Activated T-cell treated with anti-CD3 and anti-CD28 coated beads for 1 hour (primary cell): Measurements from ENCODE around the gene KLK5.
A peak's percentile ranks its signal among the peaks of the same experiment; 100 is the strongest.
"Not testable (repeated sequence)": the region's sequence is repeated elsewhere in the genome, so short reads cannot be mapped to it uniquely, and the experiment has no call there.

Source experiments
- DNase-seq: peaks from one replicate; pipeline ENCODE4 v3.0.0-alpha.2; 2020; ENCODE audit warnings: low read depth

KLK5 gene

GRCh38 chr19:50921426-50922316 lies 31.2 kb downstream of the KLK5 start:
- no peak for DNase-seq

- DNase-seq, result no peak
Observed at GRCh38 chr19:50916069-50916468, 36.8 kb downstream of the KLK5 start.

GRCh38 chr19:50912727-50913716 lies 39.8 kb downstream of the KLK5 start:
- DNase-seq, result no peak

GRCh38 chr19:50912102-50912599 lies 40.7 kb downstream of the KLK5 start:
- no peak for DNase-seq

GRCh38 chr19:50911206-50912101 lies 41.4 kb downstream of the KLK5 start, which contains the start of gene KLK4:
TSS of gene KLK4 (minus strand) at chr19:50911395. CDS start at chr19:50910738, 657 bp downstream.
- no peak for DNase-seq

GRCh38 chr19:50910722-50911121 lies 42.1 kb downstream of the KLK5 start:
- DNase-seq, result no peak

- no peak for DNase-seq
Observed at GRCh38 chr19:50909240-50910070, 43.4 kb downstream of the KLK5 start.

- DNase-seq, result no peak
Observed at GRCh38 chr19:50908336-50908735, 44.5 kb downstream of the KLK5 start.

GRCh38 chr19:50906217-50906616 lies 46.6 kb downstream of the KLK5 start:
- DNase-seq, result peak; percentile 20

- no peak for DNase-seq
Observed at GRCh38 chr19:50902640-50903039, 50.2 kb downstream of the KLK5 start.

- DNase-seq, result no peak
Observed at GRCh38 chr19:50899569-50899968, 53.3 kb downstream of the KLK5 start.

GRCh38 chr19:50898018-50898417 lies 54.8 kb downstream of the KLK5 start:
- DNase-seq, result no peak

- no peak for DNase-seq
Observed at GRCh38 chr19:50897612-50898011, 55.2 kb downstream of the KLK5 start.

- DNase-seq, result no peak
Observed at GRCh38 chr19:50897191-50897607, 55.6 kb downstream of the KLK5 start.

GRCh38 chr19:50896591-50897190 lies 56.1 kb downstream of the KLK5 start:
- no peak for DNase-seq

GRCh38 chr19:50896089-50896590 lies 56.7 kb downstream of the KLK5 start:
- DNase-seq, result not testable (repeated sequence)

- no peak for DNase-seq
Observed at GRCh38 chr19:50894478-50895356, 58.1 kb downstream of the KLK5 start.
